ENCODE measurements around the gene WEE1.
A peak's percentile ranks its signal among the peaks of the same experiment; 100 is the strongest.
"Not testable (repeated sequence)": the region's sequence is repeated elsewhere in the genome, so short reads cannot be mapped to it uniquely, and the experiment has no call there.

The WEE1 gene

GRCh38 chr11:9573052-9573774 lies at the start of gene WEE1:
WEE1 (plus strand) TSS chr11:9573670; CDS start chr11:9573934, 264 bp downstream.
- DNase-seq, result peak; percentile 98 to 99

GRCh38 chr11:9524001-9524400 lies 49.5 kb upstream of the WEE1 start:
- no peak for DNase-seq

- DNase-seq, result no peak
Observed at GRCh38 chr11:9525116-9525515, 48.4 kb upstream of the WEE1 start.

GRCh38 chr11:9527481-9528135 lies 45.9 kb upstream of the WEE1 start:
- no peak for DNase-seq

- DNase-seq, result no peak
Observed at GRCh38 chr11:9528136-9528501, 45.4 kb upstream of the WEE1 start.

GRCh38 chr11:9528573-9529333 lies 44.7 kb upstream of the WEE1 start:
- no peak for DNase-seq

GRCh38 chr11:9529334-9529650 lies 44.2 kb upstream of the WEE1 start:
- no peak for DNase-seq

- DNase-seq, result no peak
Observed at GRCh38 chr11:9530020-9530621, 43.3 kb upstream of the WEE1 start.

GRCh38 chr11:9530901-9531625 lies 42.4 kb upstream of the WEE1 start:
- no peak for DNase-seq

GRCh38 chr11:9533058-9533457 lies 40.4 kb upstream of the WEE1 start:
- DNase-seq, result no peak

GRCh38 chr11:9533736-9534473 lies 39.6 kb upstream of the WEE1 start:
- no peak for DNase-seq

GRCh38 chr11:9535189-9535781 lies 38.2 kb upstream of the WEE1 start:
- peak; percentile 92 to 95 for DNase-seq

- DNase-seq, result no peak
Observed at GRCh38 chr11:9538548-9538947, 34.9 kb upstream of the WEE1 start.

- DNase-seq, result not testable (repeated sequence)
Observed at GRCh38 chr11:9549216-9549615, 24.3 kb upstream of the WEE1 start.

- DNase-seq, result no peak
Observed at GRCh38 chr11:9550191-9550628, 23.3 kb upstream of the WEE1 start.

- no peak for DNase-seq
Observed at GRCh38 chr11:9561279-9561982, 12.0 kb upstream of the WEE1 start.

GRCh38 chr11:9562716-9563115 lies 10.8 kb upstream of the WEE1 start:
- DNase-seq, result no peak

GRCh38 chr11:9563196-9563730 lies 10.2 kb upstream of the WEE1 start:
- no peak for DNase-seq

GRCh38 chr11:9565822-9566560 lies 7.5 kb upstream of the WEE1 start:
- DNase-seq, result peak; percentile 75 to 89

- DNase-seq, result no peak
Observed at GRCh38 chr11:9566561-9567063, 6.9 kb upstream of the WEE1 start.

Data from inflammatory macrophage treated with lipopolysaccharide for 1 hour (primary cell).